BJ (cell line): ENCODE results near the gene SH2D3A. TPM values are rescaled to one million over a fixed set of nuclear protein-coding genes. Genes with fewer than 3 reads are reported as not detected.
"Not testable (repeated sequence)": the region's sequence is repeated elsewhere in the genome, so short reads cannot be mapped to it uniquely, and the experiment has no call there.

Experiments
- CTCF ChIA-PET: fragments of 350-600 bp; formaldehyde crosslinking; extraction: SDS; loops from one replicate; lab custom pipeline; 2021; ENCODE audit warnings: antibody characterized with exemption, inconsistent platforms; lab: Yijun Ruan, JAX
- POLR2A ChIA-PET: fragments of 300-600 bp; sonication (Branson Sonifier 250); formaldehyde crosslinking; extraction: SDS; loops from one replicate; lab custom pipeline; 2021; ENCODE audit warnings: antibody characterized with exemption; lab: Charles Lee
- DNase-seq: peaks from one replicate; pipeline ENCODE4 v3.0.0-alpha.2; 2011; ENCODE audit warnings: low read depth
- H3K27me3 ChIP-seq: 2 replicates; pipeline ENCODE4 v1.6.0; 2011; ENCODE audit warnings: low read length; ENCODE audit not compliant: control insufficient read depth, insufficient read depth
- H3K36me3 ChIP-seq: 2 replicates; pipeline ENCODE4 v1.5.1; 2011; ENCODE audit warnings: low read length; ENCODE audit not compliant: control insufficient read depth, insufficient read depth
- H3K4me3 ChIP-seq: 2 replicates; pipeline ENCODE4 v1.5.1; 2011; ENCODE audit warnings: low read depth, mild to moderate bottlenecking, control low read depth, low read length
- polyA plus RNA-seq: library from polyadenylated mRNA; depleted of rRNA; stranded (reverse); fragments of >200 nt; gene quantifications from 2 replicates; pipeline ENCODE4 v1.2.3, GENCODE V29; 2011
- TF ChIP-seq, protein P1 (sequence below): IDR thresholded peaks from 2 replicates; pipeline ENCODE4 v1.5.1; 2011; ENCODE audit warnings: low read depth, mild to moderate bottlenecking, control low read depth, inconsistent platforms, low read length, moderate library complexity; ENCODE audit not compliant: insufficient read depth

SH2D3A gene
- polyA plus RNA-seq, 1 experiment: 0.07 TPM

DNA sequence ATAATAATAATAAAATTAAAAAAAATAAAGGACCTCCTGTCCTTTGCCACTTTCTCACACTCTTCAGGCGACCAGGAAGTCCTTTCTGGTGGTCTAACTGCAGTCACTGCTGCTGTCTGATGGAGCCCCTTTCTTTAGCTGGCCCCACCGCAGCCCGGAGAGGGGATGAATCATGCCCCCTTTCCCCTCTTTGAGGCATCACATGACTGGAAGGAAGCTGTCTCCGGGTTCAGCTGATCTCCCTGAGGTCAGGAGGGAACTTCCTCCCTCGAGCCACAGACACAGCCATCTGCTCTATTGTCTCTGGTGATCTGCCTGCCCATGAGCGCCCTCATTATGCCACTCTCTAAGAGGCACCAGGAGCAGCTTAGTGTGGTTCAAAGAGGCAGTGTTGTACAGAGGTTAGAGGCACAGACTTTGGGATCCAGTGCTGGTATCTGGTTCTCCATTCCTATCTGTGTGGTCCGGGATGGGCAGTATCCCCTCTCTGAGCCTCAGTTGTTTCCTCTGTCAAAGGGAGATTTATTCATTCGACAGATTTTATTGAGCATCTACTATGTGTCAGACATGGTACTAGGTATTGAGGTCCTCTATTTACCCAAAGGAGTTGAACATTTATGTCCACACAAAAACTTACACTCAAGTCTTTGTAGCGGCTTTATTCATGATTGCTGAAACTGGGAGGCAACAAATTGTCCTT is 35.3 kb upstream of the SH2D3A start:
- CTCF ChIA-PET: interaction anchor here (0.6 kb wide), 1 partner anchor 40 kb away, joined by 4 read pairs; no protein-coding TSS in a partner anchor
- Histone ChIP-seq H3K27me3 (no peaks in the 10 kb centered on the region), H3K36me3 (no peaks in the 10 kb centered on the region), H3K4me3 (no peak overlapping the region)
- POLR2A ChIA-PET: no interaction called here
- no peak for DNase-seq
- TF ChIP-seq, protein P1, sequence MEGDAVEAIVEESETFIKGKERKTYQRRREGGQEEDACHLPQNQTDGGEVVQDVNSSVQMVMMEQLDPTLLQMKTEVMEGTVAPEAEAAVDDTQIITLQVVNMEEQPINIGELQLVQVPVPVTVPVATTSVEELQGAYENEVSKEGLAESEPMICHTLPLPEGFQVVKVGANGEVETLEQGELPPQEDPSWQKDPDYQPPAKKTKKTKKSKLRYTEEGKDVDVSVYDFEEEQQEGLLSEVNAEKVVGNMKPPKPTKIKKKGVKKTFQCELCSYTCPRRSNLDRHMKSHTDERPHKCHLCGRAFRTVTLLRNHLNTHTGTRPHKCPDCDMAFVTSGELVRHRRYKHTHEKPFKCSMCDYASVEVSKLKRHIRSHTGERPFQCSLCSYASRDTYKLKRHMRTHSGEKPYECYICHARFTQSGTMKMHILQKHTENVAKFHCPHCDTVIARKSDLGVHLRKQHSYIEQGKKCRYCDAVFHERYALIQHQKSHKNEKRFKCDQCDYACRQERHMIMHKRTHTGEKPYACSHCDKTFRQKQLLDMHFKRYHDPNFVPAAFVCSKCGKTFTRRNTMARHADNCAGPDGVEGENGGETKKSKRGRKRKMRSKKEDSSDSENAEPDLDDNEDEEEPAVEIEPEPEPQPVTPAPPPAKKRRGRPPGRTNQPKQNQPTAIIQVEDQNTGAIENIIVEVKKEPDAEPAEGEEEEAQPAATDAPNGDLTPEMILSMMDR: no peak

DNA sequence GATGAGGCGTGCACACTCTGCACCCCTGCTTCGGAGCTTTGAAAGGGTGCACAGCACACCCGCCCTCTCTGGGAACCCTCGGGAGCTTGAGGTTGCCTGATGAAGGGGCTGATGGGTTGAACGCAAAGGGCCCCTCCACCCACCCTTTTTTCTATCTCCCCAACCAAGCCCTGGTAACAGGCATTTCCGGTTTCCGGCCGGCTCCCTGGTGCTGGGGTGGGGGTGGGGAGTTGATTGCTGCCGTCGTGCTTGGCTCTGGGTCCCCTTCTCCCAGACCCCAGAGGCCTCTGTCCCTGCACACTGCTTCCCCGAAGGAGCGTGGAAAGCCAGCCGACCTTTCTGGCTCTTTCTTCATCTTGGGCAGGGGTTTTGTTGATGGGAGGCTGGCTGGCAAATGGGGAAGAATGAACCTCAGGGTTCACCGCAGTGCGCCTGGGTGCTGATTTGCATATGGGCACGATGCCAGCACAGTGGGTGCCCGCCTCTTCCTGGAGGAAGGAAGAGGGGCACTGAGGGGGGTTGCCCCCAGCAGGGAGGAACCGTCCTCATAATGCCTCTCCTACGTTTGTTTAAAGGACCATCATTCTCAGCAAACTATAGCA is 34.4 kb upstream of the SH2D3A start:
- Histone ChIP-seq H3K36me3 (no peaks in the 10 kb centered on the region), H3K27me3 (no peaks in the 10 kb centered on the region), H3K4me3 (no peak overlapping the region)
- POLR2A ChIA-PET: no interaction called here
- TF ChIP-seq, protein P1: no peak
- CTCF ChIA-PET: no interaction called here
- DNase-seq: no peak

DNA sequence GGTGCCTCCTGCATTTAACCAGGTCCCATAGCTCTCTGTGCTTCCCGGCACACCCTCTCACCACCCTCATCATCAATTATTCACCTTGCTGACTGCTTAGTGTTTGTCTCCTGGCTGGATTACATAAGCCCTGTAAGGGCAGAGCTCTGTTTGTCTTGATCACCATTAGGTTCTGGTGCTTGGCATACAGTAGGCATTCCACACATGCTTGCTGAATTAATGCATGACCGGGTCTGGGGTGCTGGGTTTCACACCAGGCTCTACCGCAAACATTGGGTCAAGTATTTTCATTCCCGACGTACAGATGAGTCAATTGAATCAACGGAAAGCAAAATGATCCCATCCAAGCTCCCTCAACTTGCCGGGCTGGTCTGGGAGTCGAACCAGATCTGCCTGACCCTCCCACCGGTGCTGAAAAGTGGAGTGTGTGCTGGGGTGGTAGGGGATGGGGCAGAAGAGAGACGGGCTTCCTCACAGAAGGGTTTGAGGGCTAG is 33.8 kb upstream of the SH2D3A start:
- CTCF ChIA-PET: no interaction called here
- TF ChIP-seq, protein P1: no peak
- no peaks in the 10 kb centered on the region for H3K27me3 ChIP-seq
- POLR2A ChIA-PET: no interaction called here
- no peak for DNase-seq
- H3K36me3 ChIP-seq: no peaks in the 10 kb centered on the region
- no peak overlapping the region for H3K4me3 ChIP-seq

DNA sequence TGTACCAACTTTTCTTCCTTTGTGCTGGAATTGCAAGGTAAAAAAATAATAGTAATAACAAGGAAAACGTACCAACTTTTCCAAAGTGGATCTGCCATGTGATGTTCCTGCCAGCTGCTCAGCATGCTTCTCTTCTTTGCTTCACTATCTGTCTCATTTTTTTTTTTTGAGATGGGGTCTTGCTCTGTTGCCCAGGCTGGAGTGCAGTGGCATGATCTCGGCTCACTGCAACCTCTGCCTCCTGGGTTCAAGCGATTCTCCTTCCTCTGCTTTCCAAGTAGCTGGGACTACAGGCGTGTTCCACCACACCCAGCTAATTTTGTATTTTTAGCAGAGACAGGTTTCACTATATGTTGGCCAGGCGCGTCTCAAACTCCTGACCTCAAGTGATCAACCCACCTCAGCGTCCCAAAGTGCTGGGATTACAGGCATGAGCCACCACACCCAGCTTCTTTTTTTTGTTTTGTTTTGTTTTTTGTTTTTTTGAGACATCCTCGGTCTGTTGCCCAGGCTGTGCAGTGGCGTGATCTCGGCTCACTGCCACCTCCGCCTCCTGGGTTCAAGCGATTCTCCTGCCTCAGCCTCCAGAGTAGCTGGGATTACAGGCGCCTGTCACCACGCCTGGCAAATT is 33.0 kb upstream of the SH2D3A start:
- H3K27me3 ChIP-seq, DNase-seq, H3K4me3 ChIP-seq, H3K36me3 ChIP-seq, CTCF ChIA-PET, POLR2A ChIA-PET: not testable (repeated sequence)

- CTCF ChIA-PET: no interaction called here
- TF ChIP-seq, protein P1: no peak
- no peak for DNase-seq
- Histone ChIP-seq H3K27me3 (no peaks in the 10 kb centered on the region), H3K36me3 (no peaks in the 10 kb centered on the region), H3K4me3 (no peak overlapping the region)
- POLR2A ChIA-PET: no interaction called here
Observed at GRCh38 chr19:6797646-6798045, 30.4 kb upstream of the SH2D3A start.
